SK-N-SH treated with all-trans-retinoic acid at 6 μM for 48 hours (cell line): Measurements from ENCODE around the gene GAS2L3.

Source experiments
- BACH2 ChIP-seq: fragments of 250-450 bp; sonication (Bioruptor Pico); IDR thresholded peaks from 2 replicates; pipeline ENCODE4 v1.9.0; 2021; ENCODE audit warnings: mild to moderate bottlenecking, borderline replicate concordance
- ZFP3 ChIP-seq: fragments of 250-450 bp; sonication (Bioruptor Pico); IDR thresholded peaks from 2 replicates; pipeline ENCODE4 v1.5.0; 2020; ENCODE audit warnings: mild to moderate bottlenecking, moderate library complexity
- ZFP30 ChIP-seq: fragments of 450-650 bp; formaldehyde crosslinking; IDR thresholded peaks from 2 replicates; pipeline ENCODE4 v1.5.0; 2022; ENCODE audit warnings: mild to moderate bottlenecking, moderate library complexity
- ZNF565 ChIP-seq: fragments of 450-650 bp; formaldehyde crosslinking; conservative IDR thresholded peaks from 2 replicates; pipeline ENCODE4 v1.5.0; 2020; ENCODE audit warnings: low read depth, mild to moderate bottlenecking, moderate library complexity
- TF ChIP-seq, protein P1 (sequence below): fragments of 250-450 bp; sonication (Bioruptor Pico); IDR thresholded peaks from 2 replicates; pipeline ENCODE4 v1.5.1; 2020; ENCODE audit warnings: low read depth, mild to moderate bottlenecking, moderate library complexity
- TF ChIP-seq, protein P2 (sequence below): fragments of 250-450 bp; sonication (Bioruptor Pico); IDR thresholded peaks from 2 replicates; pipeline ENCODE4 v1.8.0; 2020; ENCODE audit warnings: mild to moderate bottlenecking, moderate library complexity, borderline replicate concordance
- TF ChIP-seq, protein P3 (sequence below): fragments of 250-450 bp; sonication (Bioruptor Pico); IDR thresholded peaks from 2 replicates; pipeline ENCODE4 v1.5.1; 2021; ENCODE audit warnings: mild to moderate bottlenecking, moderate library complexity

DNA sequence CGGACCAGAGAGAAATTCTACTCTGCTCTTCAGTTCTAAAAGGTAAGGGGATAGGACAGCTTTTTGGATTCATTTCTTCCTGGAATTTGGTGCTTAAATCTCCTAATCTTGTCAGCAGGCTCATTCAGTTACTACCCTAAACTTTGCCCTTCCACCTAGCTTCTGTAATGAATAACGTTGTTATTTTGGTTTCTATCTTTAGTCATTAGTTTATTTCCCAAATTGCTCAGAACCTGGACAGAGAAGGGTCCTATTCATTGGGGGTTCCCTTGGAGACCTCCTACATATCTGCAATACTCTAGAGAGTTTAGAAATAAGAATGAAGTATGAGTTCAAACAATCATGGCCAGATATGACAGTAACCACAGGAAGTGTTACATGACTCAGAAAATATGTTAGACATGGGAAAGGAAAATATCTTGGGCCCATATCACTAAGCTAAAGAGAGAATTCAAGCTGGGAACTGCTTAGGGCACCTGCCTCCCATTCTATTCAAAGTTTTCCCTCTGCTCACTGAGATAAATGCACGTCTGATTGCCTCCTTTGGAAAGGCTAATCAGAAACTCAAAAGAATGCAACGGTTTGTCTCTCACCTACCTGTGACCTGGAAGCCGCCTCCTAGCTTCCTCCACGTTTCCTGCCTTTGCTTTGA, 87.9 kb downstream of the GAS2L3 start:
- TF ChIP-seq, protein P1, sequence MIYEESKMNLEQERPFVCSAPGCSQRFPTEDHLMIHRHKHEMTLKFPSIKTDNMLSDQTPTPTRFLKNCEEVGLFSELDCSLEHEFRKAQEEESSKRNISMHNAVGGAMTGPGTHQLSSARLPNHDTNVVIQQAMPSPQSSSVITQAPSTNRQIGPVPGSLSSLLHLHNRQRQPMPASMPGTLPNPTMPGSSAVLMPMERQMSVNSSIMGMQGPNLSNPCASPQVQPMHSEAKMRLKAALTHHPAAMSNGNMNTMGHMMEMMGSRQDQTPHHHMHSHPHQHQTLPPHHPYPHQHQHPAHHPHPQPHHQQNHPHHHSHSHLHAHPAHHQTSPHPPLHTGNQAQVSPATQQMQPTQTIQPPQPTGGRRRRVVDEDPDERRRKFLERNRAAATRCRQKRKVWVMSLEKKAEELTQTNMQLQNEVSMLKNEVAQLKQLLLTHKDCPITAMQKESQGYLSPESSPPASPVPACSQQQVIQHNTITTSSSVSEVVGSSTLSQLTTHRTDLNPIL (CRISPR knock-in tag), result no peak
- TF ChIP-seq ZFP30 (CRISPR knock-in tag) (no peak), BACH2 (no peak), ZFP3 (CRISPR knock-in tag) (peak; percentile 52; the same call in 1 of the 2 replicates), ZNF565 (CRISPR knock-in tag) (no peak)
- TF ChIP-seq, protein P2, sequence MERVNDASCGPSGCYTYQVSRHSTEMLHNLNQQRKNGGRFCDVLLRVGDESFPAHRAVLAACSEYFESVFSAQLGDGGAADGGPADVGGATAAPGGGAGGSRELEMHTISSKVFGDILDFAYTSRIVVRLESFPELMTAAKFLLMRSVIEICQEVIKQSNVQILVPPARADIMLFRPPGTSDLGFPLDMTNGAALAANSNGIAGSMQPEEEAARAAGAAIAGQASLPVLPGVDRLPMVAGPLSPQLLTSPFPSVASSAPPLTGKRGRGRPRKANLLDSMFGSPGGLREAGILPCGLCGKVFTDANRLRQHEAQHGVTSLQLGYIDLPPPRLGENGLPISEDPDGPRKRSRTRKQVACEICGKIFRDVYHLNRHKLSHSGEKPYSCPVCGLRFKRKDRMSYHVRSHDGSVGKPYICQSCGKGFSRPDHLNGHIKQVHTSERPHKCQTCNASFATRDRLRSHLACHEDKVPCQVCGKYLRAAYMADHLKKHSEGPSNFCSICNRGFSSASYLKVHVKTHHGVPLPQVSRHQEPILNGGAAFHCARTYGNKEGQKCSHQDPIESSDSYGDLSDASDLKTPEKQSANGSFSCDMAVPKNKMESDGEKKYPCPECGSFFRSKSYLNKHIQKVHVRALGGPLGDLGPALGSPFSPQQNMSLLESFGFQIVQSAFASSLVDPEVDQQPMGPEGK (CRISPR knock-in tag), result no peak
- TF ChIP-seq, protein P3, sequence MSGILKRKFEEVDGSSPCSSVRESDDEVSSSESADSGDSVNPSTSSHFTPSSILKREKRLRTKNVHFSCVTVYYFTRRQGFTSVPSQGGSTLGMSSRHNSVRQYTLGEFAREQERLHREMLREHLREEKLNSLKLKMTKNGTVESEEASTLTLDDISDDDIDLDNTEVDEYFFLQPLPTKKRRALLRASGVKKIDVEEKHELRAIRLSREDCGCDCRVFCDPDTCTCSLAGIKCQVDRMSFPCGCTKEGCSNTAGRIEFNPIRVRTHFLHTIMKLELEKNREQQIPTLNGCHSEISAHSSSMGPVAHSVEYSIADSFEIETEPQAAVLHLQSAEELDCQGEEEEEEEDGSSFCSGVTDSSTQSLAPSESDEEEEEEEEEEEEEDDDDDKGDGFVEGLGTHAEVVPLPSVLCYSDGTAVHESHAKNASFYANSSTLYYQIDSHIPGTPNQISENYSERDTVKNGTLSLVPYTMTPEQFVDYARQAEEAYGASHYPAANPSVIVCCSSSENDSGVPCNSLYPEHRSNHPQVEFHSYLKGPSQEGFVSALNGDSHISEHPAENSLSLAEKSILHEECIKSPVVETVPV, result no peak
